H9 (cell line): ENCODE results near the gene GTF3A. TPM values are rescaled to one million over a fixed set of nuclear protein-coding genes. Genes with fewer than 3 reads are reported as not detected.

Experiments
- DNase-seq: peaks from one replicate; pipeline ENCODE4 v3.0.0-alpha.2; 2017
- H2AFZ ChIP-seq: one replicate; pipeline ENCODE4 v1.6.1; 2013; ENCODE audit warnings: mild to moderate bottlenecking, low read length, control low read depth, moderate library complexity
- H2AK5ac ChIP-seq: 2 replicates; pipeline ENCODE4 v1.6.1; 2013; ENCODE audit warnings: low read length, control low read depth, mixed read lengths; ENCODE audit not compliant: insufficient read length
- H2BK120ac ChIP-seq: one replicate; pipeline ENCODE4 v1.6.1; 2013; ENCODE audit warnings: low read depth, mild to moderate bottlenecking, low read length, control low read depth, inconsistent platforms; ENCODE audit not compliant: poor library complexity, severe bottlenecking
- H2BK12ac ChIP-seq: 2 replicates; pipeline ENCODE4 v1.6.1; 2013; ENCODE audit warnings: low read length, control low read depth, mixed read lengths, low read depth; ENCODE audit not compliant: insufficient read length
- H2BK15ac ChIP-seq: 2 replicates; pipeline ENCODE4 v1.6.1; 2013; ENCODE audit warnings: low read depth, low read length, control low read depth
- H2BK20ac ChIP-seq: one replicate; pipeline ENCODE4 v1.6.1; 2013; ENCODE audit warnings: low read depth, mild to moderate bottlenecking, low read length, control low read depth, inconsistent platforms; ENCODE audit not compliant: poor library complexity, severe bottlenecking
- H2BK5ac ChIP-seq: 2 replicates; pipeline ENCODE4 v1.6.1; 2013; ENCODE audit warnings: low read length, control low read depth, mixed read lengths; ENCODE audit not compliant: insufficient read length
- H3K14ac ChIP-seq: 2 replicates; pipeline ENCODE4 v1.6.1; 2013; ENCODE audit warnings: low read length, control low read depth; ENCODE audit not compliant: insufficient read depth
- H3K18ac ChIP-seq: 2 replicates; pipeline ENCODE4 v1.6.1; 2013; ENCODE audit warnings: low read depth, mild to moderate bottlenecking, mixed read lengths, low read length, control low read depth; ENCODE audit not compliant: insufficient read length
- H3K23ac ChIP-seq: 2 replicates; pipeline ENCODE4 v1.6.1; 2013; ENCODE audit warnings: low read length, control low read depth, mixed read lengths, low read depth; ENCODE audit not compliant: insufficient read length
- H3K23me2 ChIP-seq: 2 replicates; pipeline ENCODE4 v1.6.1; 2013; ENCODE audit warnings: low read depth, mild to moderate bottlenecking, mixed read lengths, low read length, control low read depth; ENCODE audit not compliant: insufficient read length, poor library complexity, severe bottlenecking
- H3K27ac ChIP-seq: 2 replicates; pipeline ENCODE4 v1.5.1; 2013; ENCODE audit warnings: low read length, control low read depth, mixed read lengths, low read depth; ENCODE audit not compliant: insufficient read length
- H3K27me3 ChIP-seq: 2 replicates; pipeline ENCODE4 v1.6.1; 2013; ENCODE audit warnings: low read length, control low read depth, inconsistent platforms; ENCODE audit not compliant: insufficient read depth
- H3K4ac ChIP-seq: 2 replicates; pipeline ENCODE4 v1.6.1; 2013; ENCODE audit warnings: low read depth, mild to moderate bottlenecking, control low read depth, inconsistent platforms, low read length, moderate library complexity
- H3K4me1 ChIP-seq: 2 replicates; pipeline ENCODE4 v1.6.1; 2013; ENCODE audit warnings: low read length, control low read depth, inconsistent platforms; ENCODE audit not compliant: insufficient read depth
- H3K4me2 ChIP-seq: 2 replicates; pipeline ENCODE4 v1.6.1; 2013; ENCODE audit warnings: low read length, control low read depth, mixed read lengths; ENCODE audit not compliant: insufficient read length, insufficient read depth
- H3K56ac ChIP-seq: 2 replicates; pipeline ENCODE4 v1.6.1; 2013; ENCODE audit warnings: low read depth, mild to moderate bottlenecking, mixed read lengths, low read length, control low read depth; ENCODE audit not compliant: insufficient read length
- H3K79me1 ChIP-seq: 2 replicates; pipeline ENCODE4 v1.6.1; 2013; ENCODE audit warnings: low read depth, mild to moderate bottlenecking, moderate library complexity, low read length, control low read depth, inconsistent platforms; ENCODE audit not compliant: insufficient read depth, poor library complexity, severe bottlenecking
- H3K79me2 ChIP-seq: 2 replicates; pipeline ENCODE4 v1.6.1; 2013; ENCODE audit warnings: low read length, control low read depth, inconsistent platforms; ENCODE audit not compliant: insufficient read depth
- H3K9ac ChIP-seq: 2 replicates; pipeline ENCODE4 v1.6.1; 2013; ENCODE audit warnings: low read length, control low read depth, mixed read lengths; ENCODE audit not compliant: insufficient read length; ENCODE audit errors: extremely low read depth
- H3K9me3 ChIP-seq: one replicate; pipeline ENCODE4 v1.6.1; 2013; ENCODE audit warnings: low read depth, low read length, inconsistent platforms; ENCODE audit not compliant: control insufficient read depth
- H3T11ph ChIP-seq: one replicate; pipeline ENCODE4 v1.6.1; 2013; ENCODE audit warnings: mild to moderate bottlenecking, low read length, control low read depth, inconsistent platforms
- H4K20me1 ChIP-seq: one replicate; pipeline ENCODE4 v1.6.1; 2013; ENCODE audit not compliant: control insufficient read depth, insufficient read length, insufficient read depth
- H4K5ac ChIP-seq: 2 replicates; pipeline ENCODE4 v1.6.1; 2013; ENCODE audit warnings: low read depth, mild to moderate bottlenecking, mixed read lengths, low read length, control low read depth; ENCODE audit not compliant: insufficient read length
- H4K8ac ChIP-seq: replicated peaks from 2 replicates; pipeline ENCODE4 v1.6.1; 2013; ENCODE audit warnings: low read length, control low read depth, mixed read lengths, low read depth; ENCODE audit not compliant: insufficient read length
- H4K91ac ChIP-seq: 2 replicates; pipeline ENCODE4 v1.6.1; 2013; ENCODE audit warnings: low read depth, mild to moderate bottlenecking, moderate library complexity, mixed read lengths, low read length, control low read depth; ENCODE audit not compliant: insufficient read length
- H3K27ac Mint-ChIP-seq, 3 experiments: 2 replicates in 2 of 3; 3 replicates in 1 of 3; pipeline ENCODE4 v1.8.0; 2020 to 2021; ENCODE audit warnings: mixed read lengths in 3 of 3, mild to moderate bottlenecking in 1 of 3, moderate library complexity in 1 of 3
- H3K27me3 Mint-ChIP-seq: 2 replicates; pipeline ENCODE4 v1.8.0; 2021; ENCODE audit warnings: low read depth, mild to moderate bottlenecking, moderate library complexity, mixed read lengths
- H3K36me3 Mint-ChIP-seq, 3 experiments: 2 replicates in 2 of 3; 3 replicates in 1 of 3; pipeline ENCODE4 v1.8.0; 2020 to 2021; ENCODE audit warnings: low read depth in 3 of 3, mixed read lengths in 3 of 3; ENCODE audit not compliant: insufficient read depth in 1 of 3
- H3K4me1 Mint-ChIP-seq, 2 experiments: 2 replicates each; pipeline ENCODE4 v1.8.0; 2020; ENCODE audit warnings: mixed read lengths in 2 of 2
- H3K4me3 Mint-ChIP-seq, 2 experiments: 2 replicates in 1 of 2; 3 replicates in 1 of 2; pipeline ENCODE4 v1.8.0; 2020 to 2021; ENCODE audit warnings: mild to moderate bottlenecking in 2 of 2, mixed read lengths in 2 of 2, moderate library complexity in 1 of 2
- H3K9me3 Mint-ChIP-seq, 2 experiments: 2 replicates in 1 of 2; 3 replicates in 1 of 2; pipeline ENCODE4 v1.8.0; 2020; ENCODE audit warnings: mild to moderate bottlenecking in 2 of 2, mixed read lengths in 2 of 2, moderate library complexity in 1 of 2
- CTCF ChIP-seq: fragments of 200-600 bp; sonication (generic); conservative IDR thresholded peaks from 3 replicates; pipeline ENCODE4 v1.8.0; 2021; ENCODE audit warnings: antibody characterized with exemption, mild to moderate bottlenecking
- WGBS: extraction: QIAGEN DNeasy Blood & Tissue Kit; methylation state at CpG from one replicate; pipeline ENCODE4 v1.1.7; 2013; ENCODE audit warnings: missing lambda C conversion rate, low lambda C conversion rate, mixed read lengths; ENCODE audit not compliant: insufficient read length; ENCODE audit errors: extremely low coverage; 5-methylcytosine and 5-hydroxymethylcytosine counted together
- total RNA-seq: library from RNA; stranded (reverse); gene quantifications from 2 replicates; pipeline ENCODE4 v1.2.1, GENCODE V29; 2021

The GTF3A gene
- total RNA-seq, 1 experiment from 2014 or later, result 70.0 TPM

- Mint-ChIP-seq H3K4me1 (peaks cover 9 to 16% of the 10 kb centered on the region in 2 experiments), H3K9me3 (no peaks in the 10 kb centered on the region), H3K27me3 (peaks cover 7% of the 10 kb centered on the region), H3K4me3 (no peak overlapping the region), H3K36me3 (no peaks in the 10 kb centered on the region), H3K27ac (no peak overlapping the region)
- Histone ChIP-seq H3K9me3 (no peaks in the 10 kb centered on the region), H3K14ac (no peak overlapping the region; the same call in 1 of the 2 replicates), H4K8ac (no peak overlapping the region), H3K9ac (no peak overlapping the region), H2AFZ (no peak overlapping the region), H3K4me1 (no peaks in the 10 kb centered on the region; the same call in 1 of the 2 replicates), H4K91ac (no peak overlapping the region), H2BK5ac (no peak overlapping the region), H2AK5ac (no peak overlapping the region), H2BK12ac (no peak overlapping the region), H3K23ac (no peak overlapping the region), H3K4ac (no peak overlapping the region), H3K23me2 (no peaks in the 10 kb centered on the region), H2BK120ac (no peak overlapping the region), H4K20me1 (no peaks in the 10 kb centered on the region), H3K4me2 (no peak overlapping the region), H4K5ac (no peak overlapping the region), H3K27ac (no peak overlapping the region), H3K79me2 (no peaks in the 10 kb centered on the region), H3K79me1 (no peaks in the 10 kb centered on the region), H2BK20ac (no peak overlapping the region), H3K18ac (no peak overlapping the region), H3K56ac (no peak overlapping the region), H2BK15ac (no peak overlapping the region), H3T11ph (no peak overlapping the region), H3K27me3 (no peaks in the 10 kb centered on the region)
- no peak for DNase-seq
- no CpG with 5 or more reads among the region's 2 CpGs for WGBS
- no peak for TF ChIP-seq CTCF
Observed at GRCh38 chr13:27388241-27388640, 36.2 kb upstream of the GTF3A start.
